Measurements from ENCODE around the gene COL6A6.

COL6A6 gene
- 0 to 0.30 (median 0.05) reads per million in 18 experiments for total RNA-seq

DNA sequence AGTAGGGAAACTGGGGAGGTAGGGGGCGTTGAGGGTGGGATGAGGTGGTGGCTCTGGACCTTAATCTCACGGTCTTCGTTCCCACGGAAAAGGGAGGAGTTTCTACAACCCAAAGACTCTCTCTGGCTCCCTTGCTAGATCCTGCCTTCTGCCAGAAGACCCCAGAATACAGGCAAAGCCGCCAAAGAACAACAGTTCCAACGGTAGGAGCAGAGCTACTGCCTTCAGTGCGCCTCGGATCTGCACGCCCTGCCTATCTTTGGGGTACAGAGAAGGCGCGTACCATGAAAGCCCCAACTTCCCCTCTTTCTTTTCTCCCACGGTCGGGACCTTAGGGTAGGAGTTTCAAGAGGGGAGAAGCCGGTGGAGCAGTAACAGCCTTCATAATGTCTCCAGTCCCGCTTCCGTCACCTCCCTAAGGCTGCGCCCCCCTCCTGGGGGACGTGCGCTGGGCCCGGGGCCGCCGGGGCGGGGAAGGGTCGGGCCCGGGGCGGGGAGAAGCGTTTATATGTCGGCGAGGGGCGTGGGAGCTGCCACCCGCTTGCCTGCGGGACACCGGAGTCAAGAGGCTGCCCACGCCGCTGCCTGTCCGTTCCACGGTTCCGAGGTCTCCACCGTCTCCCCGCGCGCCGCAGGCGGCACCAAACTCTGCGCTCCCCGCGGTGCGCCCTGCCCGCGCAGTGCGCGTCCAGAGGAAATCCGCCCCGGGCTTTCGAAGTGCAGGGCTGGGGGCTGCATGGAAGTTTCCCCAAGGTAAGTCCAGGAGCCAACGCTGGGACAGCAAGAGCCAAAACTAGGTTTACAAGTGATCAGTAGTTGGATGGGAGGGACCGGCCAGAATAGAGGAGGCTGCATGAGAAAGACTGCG, at the start of gene COL6A6:
TSS of gene COL6A6 (plus strand) at position 533 of the 868 bp plus-strand sequence. CDS start 43,188 bp downstream, outside the sequence.
- no peak for DNase-seq

GRCh38 chr3:130468311-130468710, 48.7 kb upstream of the COL6A6 start:
- no peak for DNase-seq

GRCh38 chr3:130470126-130470525, 46.9 kb upstream of the COL6A6 start:
- DNase-seq, result no peak

DNA sequence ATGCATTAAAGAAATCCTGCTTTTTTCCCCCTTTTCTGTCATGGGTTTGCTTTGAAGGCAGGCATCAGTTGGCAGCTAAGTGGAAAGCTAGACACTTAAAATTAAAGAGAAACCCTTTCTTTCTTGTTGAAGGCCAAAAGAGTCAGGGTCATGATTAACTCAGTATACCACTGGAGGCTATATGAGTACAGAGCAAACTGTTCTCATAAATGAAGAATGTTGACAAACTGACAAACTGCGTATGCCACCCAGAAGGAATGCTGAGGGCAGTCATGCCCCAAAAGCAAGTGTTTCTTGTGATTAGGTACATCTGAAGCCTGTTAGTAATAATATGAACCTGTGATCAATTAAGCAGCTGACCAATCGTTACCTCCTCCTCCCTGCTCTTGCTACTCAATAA, 43.6 kb upstream of the COL6A6 start:
- DNase-seq, result no peak

DNA sequence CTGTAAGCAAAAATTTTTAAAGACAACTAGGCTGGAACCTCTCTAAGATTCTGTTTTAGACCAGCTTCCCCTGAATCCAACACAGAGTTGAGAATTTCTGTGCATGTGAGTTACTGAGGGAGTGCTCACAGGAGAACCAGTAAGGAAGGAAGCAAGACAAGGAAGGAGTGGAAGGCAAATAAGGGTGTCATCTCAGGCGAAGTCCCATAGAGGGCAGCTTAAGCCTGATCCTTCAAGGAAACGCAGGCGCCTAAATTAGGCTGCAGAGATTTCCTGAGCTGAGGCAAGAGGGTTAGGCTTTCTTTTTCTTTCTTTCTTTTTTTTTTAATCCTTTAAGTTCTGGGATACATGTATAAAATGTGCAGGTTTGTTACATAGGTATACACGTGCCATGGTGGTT, 36.2 kb upstream of the COL6A6 start:
- no peak for DNase-seq

DNA sequence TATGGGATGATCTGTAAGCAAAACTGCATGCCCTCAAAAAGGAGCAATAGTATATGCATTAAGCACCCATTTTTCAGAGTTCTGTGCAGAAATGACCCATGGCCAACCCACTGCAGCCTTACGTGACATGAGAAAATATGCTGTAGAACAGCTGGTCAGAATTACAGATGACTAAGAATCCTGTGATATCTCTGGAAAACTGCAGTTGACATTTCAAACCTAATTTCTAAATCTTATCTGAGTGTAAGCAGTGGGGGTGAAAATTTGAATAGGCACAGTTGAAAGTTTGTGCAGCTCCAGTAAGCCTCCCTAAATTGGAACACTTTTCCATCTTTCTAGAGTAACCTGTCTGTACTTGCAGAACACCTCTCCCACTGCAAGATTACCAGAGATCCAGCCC, 28.7 kb upstream of the COL6A6 start:
- no peak for DNase-seq

DNA sequence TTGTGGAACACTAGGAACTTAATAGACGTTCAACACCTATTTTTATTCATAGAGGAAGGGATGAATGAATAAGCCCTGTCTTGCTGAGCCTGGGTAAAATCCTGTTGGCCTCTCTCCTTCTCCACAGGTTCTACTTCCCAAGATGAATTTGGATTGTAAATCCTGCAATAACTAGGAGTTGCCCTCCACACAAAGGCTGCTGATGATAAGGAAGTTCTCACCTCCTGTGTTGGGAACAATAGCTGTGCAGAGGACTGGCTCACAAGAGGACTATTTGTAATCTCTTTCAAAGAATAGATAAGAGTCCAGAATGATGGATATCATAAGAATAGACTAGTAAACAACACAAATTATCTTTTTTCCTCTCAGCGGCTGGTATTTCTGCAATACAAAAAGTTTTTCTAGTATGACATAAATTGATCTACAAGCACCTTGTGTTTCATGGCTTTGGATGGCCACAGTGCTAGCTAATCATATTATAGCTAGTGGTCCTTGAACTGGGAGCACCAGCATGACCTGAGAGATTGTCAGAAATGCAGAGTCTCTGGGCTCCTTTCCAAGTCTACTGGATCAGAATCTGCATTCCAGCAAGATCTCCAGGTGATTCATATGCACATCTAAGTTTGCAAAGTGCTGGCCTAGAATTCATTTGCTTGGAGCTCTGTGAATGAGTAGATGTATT, 28.1 kb upstream of the COL6A6 start:
- DNase-seq, result no peak

- DNase-seq, result no peak
Observed at GRCh38 chr3:130490241-130490640, 26.7 kb upstream of the COL6A6 start.

- DNase-seq, result no peak
Observed at GRCh38 chr3:130491431-130491830, 25.5 kb upstream of the COL6A6 start.

GRCh38 chr3:130504701-130505100, 12.3 kb upstream of the COL6A6 start:
- no peak for DNase-seq

DNA sequence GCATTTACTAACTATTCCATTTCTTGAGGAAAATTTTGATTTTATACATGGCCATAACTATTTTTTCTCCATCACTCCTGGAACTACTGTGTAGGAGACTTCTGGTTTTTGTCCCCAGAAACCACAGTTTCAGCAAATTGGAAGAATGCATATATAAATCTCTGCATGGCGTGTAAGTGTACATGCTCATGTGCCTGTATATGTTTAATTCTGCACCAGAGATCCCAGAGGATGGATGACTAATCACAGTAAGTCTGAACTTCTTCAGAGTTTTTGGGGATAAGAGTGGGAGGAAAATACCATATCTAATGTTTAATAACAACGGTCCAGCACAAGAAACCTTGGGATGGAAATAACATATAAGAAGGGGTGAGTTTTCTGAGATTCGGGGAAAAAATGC, 10.9 kb upstream of the COL6A6 start:
- no peak for DNase-seq

- no peak for DNase-seq
Observed at GRCh38 chr3:130507746-130508145, 9.2 kb upstream of the COL6A6 start.

DNA sequence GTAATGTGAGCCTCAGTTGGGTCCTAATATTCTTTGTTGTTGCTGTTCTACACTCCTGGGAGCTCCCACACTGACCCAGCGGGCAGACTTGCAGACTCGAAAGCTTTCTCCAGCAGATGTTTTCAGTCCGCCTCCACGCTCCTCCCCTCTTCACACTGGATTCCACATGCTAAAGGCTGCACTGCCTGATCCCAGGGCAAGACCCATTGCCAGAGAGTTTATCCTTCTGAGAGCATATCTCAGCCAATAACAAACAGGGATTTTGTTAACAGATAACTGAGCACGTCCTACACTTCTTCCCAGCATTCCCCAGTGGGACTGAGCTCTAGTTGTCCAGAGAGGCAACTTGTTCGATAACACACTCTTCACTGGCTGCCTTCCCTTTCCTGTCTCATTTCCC, 8.0 kb upstream of the COL6A6 start:
- no peak for DNase-seq

GRCh38 chr3:130514681-130515080, 2.3 kb upstream of the COL6A6 start:
- DNase-seq, result no peak

- DNase-seq, result no peak
Observed at GRCh38 chr3:130515755-130516154, 1.2 kb upstream of the COL6A6 start.

DNA sequence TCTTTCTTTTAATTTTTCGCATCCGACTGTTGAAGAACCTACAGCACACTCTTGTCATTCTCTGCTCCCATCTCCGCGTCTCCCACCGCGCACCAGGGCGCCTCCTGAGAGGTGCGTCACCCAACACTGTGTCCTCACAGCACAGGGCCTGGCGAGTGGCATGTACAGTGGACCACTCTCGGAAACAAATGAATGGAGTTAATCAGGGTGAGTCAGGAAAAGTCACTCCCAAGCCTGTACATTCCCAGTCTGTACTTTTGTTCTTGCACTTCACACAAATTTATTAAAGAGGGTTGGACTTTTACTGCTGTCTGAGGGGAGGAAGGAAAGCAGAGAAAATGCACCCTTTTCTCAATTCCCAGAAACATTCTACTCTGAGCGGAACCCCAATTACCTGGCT, 625 bp downstream of the COL6A6 start:
- no peak for DNase-seq

- DNase-seq, result no peak
Observed at GRCh38 chr3:130519754-130520153, 2.8 kb downstream of the COL6A6 start.

- DNase-seq, result no peak
Observed at GRCh38 chr3:130522399-130522798, 5.4 kb downstream of the COL6A6 start.

DNA sequence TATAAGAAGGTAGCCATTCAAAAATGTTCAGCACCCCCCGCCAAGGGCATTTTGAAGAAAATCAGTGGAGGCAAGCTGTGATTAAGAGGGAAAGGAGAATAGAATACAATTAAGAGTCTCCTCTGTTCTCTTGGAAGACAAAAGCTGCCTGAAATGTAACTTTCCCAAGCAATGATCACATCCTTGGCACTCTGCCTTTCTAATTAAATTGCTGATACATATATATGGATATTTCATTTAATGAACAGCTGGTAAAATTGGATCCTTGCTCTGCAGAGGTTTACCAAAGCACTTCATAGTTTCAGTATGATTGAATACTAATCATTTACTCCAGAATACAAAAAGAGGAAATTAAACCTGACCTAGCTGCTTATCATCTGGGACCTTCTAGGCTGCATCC, 10.4 kb downstream of the COL6A6 start:
- no peak for DNase-seq

DNA sequence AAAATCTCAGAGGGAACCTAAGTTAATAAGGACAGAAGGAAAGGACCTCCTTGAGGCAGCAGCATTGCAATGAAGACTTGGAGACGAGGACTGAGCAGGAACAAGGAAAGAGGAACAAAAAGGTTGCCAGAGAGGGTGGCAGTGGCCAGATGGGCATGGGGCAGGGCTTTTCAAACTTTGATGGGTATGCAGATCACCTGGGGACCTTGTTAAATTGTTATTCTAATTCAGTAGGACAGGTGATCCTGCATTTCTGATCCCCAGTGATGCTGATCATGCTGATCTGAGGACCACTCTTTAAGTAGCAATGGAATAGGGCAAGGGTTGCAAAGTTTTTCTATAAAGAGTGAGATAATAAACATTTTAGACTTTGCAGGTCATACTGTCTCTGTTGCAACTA, 11.1 kb downstream of the COL6A6 start:
- no peak for DNase-seq

- no peak for DNase-seq
Observed at GRCh38 chr3:130529486-130530215, 12.7 kb downstream of the COL6A6 start.

- no peak for DNase-seq
Observed at GRCh38 chr3:130533247-130533646, 16.3 kb downstream of the COL6A6 start.

- no peak for DNase-seq
Observed at GRCh38 chr3:130537673-130538304, 20.8 kb downstream of the COL6A6 start.

Measured in inflammatory macrophage (primary cell).